ENCODE results near the gene PCID2. TPM values are rescaled to one million over a fixed set of nuclear protein-coding genes. Genes with fewer than 3 reads are reported as not detected.

PCID2 gene
- total and polyA plus RNA-seq, 2 of the 13 experiments (the other 11 are each of a cell fraction or from before 2014, with no cell fraction given) = 65.0 to 111 TPM

GRCh38 chr13:113208421-113209335, at the start of gene PCID2 (continued):
- TF ChIP-seq ZNF609 (CRISPR knock-in tag; IDR thresholded peaks at IDR 0.05; ENCODE audit: borderline replicate concordance) (peak; percentile 70; the same call in 1 of the 2 replicates), CENPBD1 (CRISPR knock-in tag; IDR thresholded peaks at IDR 0.05; ENCODE audit: borderline replicate concordance, low read depth) (no peak), CHCHD3 (CRISPR knock-in tag; IDR thresholded peaks at IDR 0.05) (peak; percentile 40; the same call in 1 of the 2 replicates), ATF4 (CRISPR knock-in tag; IDR thresholded peaks at IDR 0.05) (no peak), GTF2F1 (IDR thresholded peaks at IDR 0.05; ENCODE audit: low read length) (no peak), FOXO1 (CRISPR knock-in tag; IDR thresholded peaks at IDR 0.05) (peak; percentile 79), PRDM10 (CRISPR knock-in tag; IDR thresholded peaks at IDR 0.05; ENCODE audit: low read depth) (peak; percentile 66; the same call in 1 of the 2 replicates), MNT (IDR thresholded peaks at IDR 0.05) (no peak), U2AF1 (optimal IDR thresholded peaks at IDR 0.05; ENCODE audit: low read depth, low read length) (peak; percentile 88), ZNF383 (CRISPR knock-in tag; IDR thresholded peaks at IDR 0.05; ENCODE audit: borderline replicate concordance) (no peak; the same call in 1 of the 2 replicates), ZNF749 (CRISPR knock-in tag; IDR thresholded peaks at IDR 0.05; ENCODE audit: borderline replicate concordance) (0 out of 2 replicates have a peak, but pooled peaks have one; percentile 30), PBX2 (CRISPR knock-in tag; IDR thresholded peaks at IDR 0.05) (no peak), ZNF674 (CRISPR knock-in tag; IDR thresholded peaks at IDR 0.05; ENCODE audit: low read depth) (no peak)

All from HepG2 (cell line).